ENCODE data around the gene TPD52L3. TPM values are rescaled to one million over a fixed set of nuclear protein-coding genes. Genes with fewer than 3 reads are reported as not detected.

Gene TPD52L3
- total and polyA plus RNA-seq, 2 experiments from 2014 or later = not detected

DNA sequence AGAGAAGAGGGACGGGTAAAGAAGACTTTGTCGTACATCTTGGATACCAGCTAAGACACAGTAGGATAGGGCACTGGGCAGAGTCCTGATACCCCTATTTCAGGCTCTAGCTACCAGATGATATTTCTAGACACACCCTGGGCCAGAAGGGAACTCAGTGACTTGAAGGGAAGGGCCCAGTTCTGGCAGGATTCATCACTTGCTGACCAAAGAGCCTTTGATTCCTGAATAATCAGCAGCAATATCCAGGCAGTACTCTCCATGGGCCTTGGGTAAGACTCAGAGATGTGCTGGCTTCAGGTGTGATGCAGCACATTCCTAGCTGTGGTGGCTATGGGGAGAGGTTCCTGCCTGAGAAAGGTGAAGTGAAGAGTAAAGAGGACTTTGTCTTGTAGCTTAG, 40.7 kb downstream of the TPD52L3 start:
- Histone ChIP-seq H3K9me3 (ENCODE audit: low read depth) (no peaks in the 10 kb centered on the region), H3K27ac (no peak overlapping the region), H3K4me3 (no peak overlapping the region), H3K36me3 (no peaks in the 10 kb centered on the region), H3K4me1 (ENCODE audit: low read depth) (no peaks in the 10 kb centered on the region), H3K27me3 (no peaks in the 10 kb centered on the region)
- DNase-seq (ENCODE audit: low read depth in 1 of 2, low spot score in 1 of 2) = no peak
- TF ChIP-seq CTCF (IDR thresholded peaks at IDR 0.05; ENCODE audit: low read depth, low read length) = no peak

Other genes with a start within 250 kb of the TPD52L3 start
- not detected in 2 replicates for gene IL33, start 112.6 kb upstream of the TPD52L3 start, total RNA-seq
- gene IL33, start 112.6 kb upstream of the TPD52L3 start, polyA plus RNA-seq = not detected in 2 replicates
- gene UHRF2, start 84.8 kb downstream of the TPD52L3 start, total RNA-seq = 25.5 and 38.6 TPM in 2 replicates
- gene UHRF2, start 84.8 kb downstream of the TPD52L3 start, polyA plus RNA-seq = 18.1 and 19.6 TPM in 2 replicates